Measurements from ENCODE around the gene KAZN. TPM values are rescaled to one million over a fixed set of nuclear protein-coding genes. Genes with fewer than 3 reads are reported as not detected.
A peak's percentile ranks its signal among the peaks of the same experiment; 100 is the strongest.

KAZN gene
- total and polyA plus RNA-seq, 8 donors = 1.2 to 50.7 (median 6.8) TPM

- intact Hi-C loops (cut with DNase I; ENCODE audit: low total_unique reads) = loop anchor here (5.0 kb wide), 1 partner anchor 40 kb away; no protein-coding TSS in a partner anchor
- DNase-seq = no peak
- Histone ChIP-seq H3K9me3 (no peaks in the 10 kb centered on the region), H3K4me3 (peak overlapping the region in 1 of 4 donors; percentile 75), H3K27me3 (peaks cover 0 to 28% (median 8%) of the 10 kb centered on the region in 3 donors), H3K4me1 (peaks cover 65 to 90% (median 78%) of the 10 kb centered on the region in 4 donors), H3K36me3 (no peaks in the 10 kb centered on the region), H3K27ac (peak overlapping the region; percentile 62 to 99 (median 97))
- TF ChIP-seq EP300 (IDR thresholded peaks at IDR 0.05) (no peak), POLR2AphosphoS5 (IDR thresholded peaks at IDR 0.05) (no peak), POLR2A (IDR thresholded peaks at IDR 0.05) (no peak), CTCF (IDR thresholded peaks at IDR 0.05) (no peak)
- WGBS, 5 donors = 27 to 53% (median 43%) methylated on average over 9 of the region's 9 CpGs
These were observed 558.4 kb downstream of the KAZN start for GRCh38 chr1:15156807-15157380.

- Histone ChIP-seq H3K27me3 (peaks cover 0 to 22% (median 8%) of the 10 kb centered on the region in 3 donors), H3K27ac (peak overlapping the region in 4 of 5 donors; percentile 94 to 99 (median 98)), H3K36me3 (no peaks in the 10 kb centered on the region), H3K4me1 (peaks cover 61 to 94% (median 73%) of the 10 kb centered on the region in 4 donors), H3K4me3 (peak overlapping the region in 1 of 4 donors; percentile 75), H3K9me3 (no peaks in the 10 kb centered on the region)
- DNase-seq = no peak
- 53 to 66% (median 58%) methylated on average over 17 of the region's 17 CpGs for WGBS, 5 donors
- TF ChIP-seq EP300 (IDR thresholded peaks at IDR 0.05) (no peak), POLR2A (IDR thresholded peaks at IDR 0.05) (no peak), CTCF (IDR thresholded peaks at IDR 0.05) (no peak), POLR2AphosphoS5 (IDR thresholded peaks at IDR 0.05) (no peak)
- intact Hi-C loops (cut with DNase I; ENCODE audit: low total_unique reads) = loop anchor here (5.0 kb wide), 1 partner anchor 40 kb away; no protein-coding TSS in a partner anchor
These were observed 559.3 kb downstream of the KAZN start for GRCh38 chr1:15157524-15158399.

- peaks cover 0 to 15% (median 5%) of the 10 kb centered on the region in 3 donors for H3K27me3 ChIP-seq
- no peak for DNase-seq
- peak overlapping the region in 4 of 5 donors; percentile 35 to 99 (median 96) for H3K27ac ChIP-seq
- H3K4me1 ChIP-seq = peaks cover 56 to 94% (median 75%) of the 10 kb centered on the region in 4 donors
- H3K9me3 ChIP-seq = no peaks in the 10 kb centered on the region
- no peaks in the 10 kb centered on the region for H3K36me3 ChIP-seq
- no peak overlapping the region for H3K4me3 ChIP-seq
- WGBS, 5 donors = 47 to 56% (median 54%) methylated on average over 13 of the region's 13 CpGs
- intact Hi-C loops (cut with DNase I; ENCODE audit: low total_unique reads) = loop anchor here (5.0 kb wide), 1 partner anchor 39 kb away; no protein-coding TSS in a partner anchor
- TF ChIP-seq POLR2AphosphoS5 (IDR thresholded peaks at IDR 0.05) = no peak
- no peak for TF ChIP-seq POLR2A (IDR thresholded peaks at IDR 0.05)
- TF ChIP-seq CTCF (IDR thresholded peaks at IDR 0.05) = no peak
- no peak for TF ChIP-seq EP300 (IDR thresholded peaks at IDR 0.05)
These were observed 560.2 kb downstream of the KAZN start for GRCh38 chr1:15158506-15159165.

GRCh38 chr1:15159166-15159555, 560.7 kb downstream of the KAZN start:
- H3K4me3 ChIP-seq = no peak overlapping the region
- H3K36me3 ChIP-seq = no peaks in the 10 kb centered on the region
- H3K4me1 ChIP-seq = peaks cover 51 to 92% (median 73%) of the 10 kb centered on the region in 4 donors
- WGBS, 5 donors = 27 to 51% (median 41%) methylated on average over 7 of the region's 7 CpGs
- no peak for TF ChIP-seq POLR2AphosphoS5 (IDR thresholded peaks at IDR 0.05)
- no peak for TF ChIP-seq POLR2A (IDR thresholded peaks at IDR 0.05)
- no peak for TF ChIP-seq CTCF (IDR thresholded peaks at IDR 0.05)
- TF ChIP-seq EP300 (IDR thresholded peaks at IDR 0.05) = no peak
- H3K27ac ChIP-seq = peak overlapping the region in 4 of 5 donors; percentile 13 to 99 (median 96)
- H3K27me3 ChIP-seq = peaks cover 0 to 10% (median 0%) of the 10 kb centered on the region in 3 donors
- no peak for DNase-seq
- intact Hi-C loops (cut with DNase I; ENCODE audit: low total_unique reads) = loop anchor here (5.0 kb wide), 1 partner anchor 38 kb away; no protein-coding TSS in a partner anchor
- H3K9me3 ChIP-seq = no peaks in the 10 kb centered on the region
